22Rv1 (cell line): ENCODE data around the gene CCDC187.

Source experiments
- H3K27ac ChIP-seq: fragments of 450-650 bp; 2 replicates; pipeline ENCODE4 v1.5.1; 2017
- CTCF ChIP-seq: fragments of 450-650 bp; IDR thresholded peaks from 2 replicates; pipeline ENCODE4 v1.5.1; 2017; ENCODE audit warnings: mild to moderate bottlenecking
- ZFX ChIP-seq: fragments of 450-650 bp; IDR thresholded peaks from 2 replicates; pipeline ENCODE4 v1.6.1; 2017; ENCODE audit warnings: antibody characterized with exemption, borderline replicate concordance

The CCDC187 gene

DNA sequence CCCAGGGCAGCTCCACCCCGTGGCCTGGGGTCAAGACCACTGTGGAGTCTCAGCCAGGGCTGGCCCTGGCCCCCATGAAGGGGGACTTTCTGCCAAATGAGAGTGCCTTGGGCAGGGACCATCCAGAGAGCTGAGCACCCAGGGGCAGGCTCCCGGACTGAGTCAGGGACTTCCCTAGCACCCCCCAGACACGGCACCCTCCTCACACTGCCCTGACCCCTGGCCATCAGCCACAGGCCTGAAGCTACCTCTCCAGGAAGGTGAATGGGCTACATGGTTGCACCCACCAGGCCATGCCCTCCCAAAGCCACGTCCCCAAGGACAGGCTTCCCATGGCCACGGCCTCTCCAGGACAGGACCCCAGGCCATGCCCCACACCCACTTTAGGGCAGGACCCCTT is 9.5 kb downstream of the CCDC187 start:
- TF ChIP-seq ZFX (no peak), CTCF (no peak)
- H3K27ac ChIP-seq = no peak overlapping the region

DNA sequence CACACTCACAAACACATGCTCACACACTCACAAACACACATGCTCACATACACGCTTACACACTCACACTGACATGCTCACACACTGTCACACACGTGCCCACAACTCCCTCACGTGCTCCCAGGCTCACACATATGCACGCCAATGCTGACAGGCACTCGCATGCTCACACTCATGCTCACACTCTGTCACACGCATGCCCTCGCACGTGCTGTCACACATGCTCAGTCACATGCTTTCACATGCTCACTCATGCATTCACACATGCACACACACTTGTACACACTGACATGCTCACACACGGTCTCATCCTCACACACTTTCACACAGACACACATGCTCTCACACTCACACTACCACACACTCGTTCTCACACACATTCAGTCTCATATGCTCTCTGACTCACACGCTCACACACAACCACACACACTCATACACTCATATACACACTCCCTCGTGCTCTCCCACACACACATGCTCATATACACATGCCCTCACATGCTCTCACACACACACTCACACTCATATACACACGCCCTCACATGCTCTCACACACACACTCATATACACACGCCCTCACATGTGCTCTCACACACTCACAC is 10.3 kb downstream of the CCDC187 start:
- TF ChIP-seq ZFX (no peak), CTCF (no peak)
- no peak overlapping the region for H3K27ac ChIP-seq

GRCh38 chr9:136292591-136293448 is 11.1 kb downstream of the CCDC187 start:
- TF ChIP-seq ZFX = no peak
- no peak for TF ChIP-seq CTCF
- H3K27ac ChIP-seq = no peak overlapping the region

DNA sequence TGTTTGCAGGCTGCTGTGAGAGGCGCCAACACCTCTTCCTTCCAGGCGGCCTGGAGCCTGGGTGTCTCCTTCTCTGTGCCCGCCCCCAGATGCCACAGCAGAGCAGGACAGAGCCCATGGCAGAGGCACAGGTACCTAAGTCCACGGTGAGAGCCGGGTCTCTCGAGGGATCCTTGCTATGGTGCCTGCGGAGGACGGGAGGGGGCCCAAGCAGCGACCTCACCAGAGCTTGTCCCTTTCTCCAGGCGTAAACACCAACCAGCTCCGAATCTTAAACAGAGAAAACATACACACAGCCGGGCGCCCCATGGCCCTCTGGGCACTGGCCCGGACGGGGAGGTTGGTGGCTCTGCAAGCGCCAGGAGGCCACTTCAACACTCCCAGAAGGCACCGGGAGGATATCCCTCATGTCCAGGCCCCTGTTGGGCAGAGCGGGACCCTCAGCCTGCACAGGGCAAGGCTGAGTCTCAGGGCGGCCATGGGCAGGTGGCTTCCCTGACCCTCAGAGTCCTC is 11.8 kb downstream of the CCDC187 start:
- no peak overlapping the region for H3K27ac ChIP-seq
- TF ChIP-seq ZFX = no peak
- no peak for TF ChIP-seq CTCF

GRCh38 chr9:136291306-136292025 is 12.4 kb downstream of the CCDC187 start:
- no peak overlapping the region for H3K27ac ChIP-seq
- TF ChIP-seq CTCF = no peak
- no peak for TF ChIP-seq ZFX

- no peak for TF ChIP-seq CTCF
- H3K27ac ChIP-seq = no peak overlapping the region
Observed at GRCh38 chr9:136290508-136291000, 13.3 kb downstream of the CCDC187 start.
